Left lung (tissue), 10 donors: ENCODE results near the gene MMAB. TPM values are rescaled to one million over a fixed set of nuclear protein-coding genes. Genes with fewer than 3 reads are reported as not detected.

ENCODE experiments used
- ATAC-seq: fragments of 200-7000 bp; cut with Tn5 transposase; one replicate; pipeline ENCODE4 v1.9.1; 2020; ENCODE audit warnings: moderate library complexity
- DNase-seq, 4 donors: peaks; one replicate each; pipeline ENCODE4 v3.0.0-alpha.2; 2013 to 2020
- H3K27ac ChIP-seq, 2 donors: fragments of 200-600 bp; sonication (generic) in 1 of 2; one replicate each; pipeline versions ENCODE4 v1.5.0 to v1.8.0; 2020 to 2021
- H3K27me3 ChIP-seq, 2 donors: fragments of 200-600 bp; sonication (generic) in 1 of 2; one replicate each; pipeline versions ENCODE4 v1.5.0 to v1.8.0; 2020 to 2021
- H3K36me3 ChIP-seq, 2 donors: fragments of 200-600 bp; sonication (generic) in 1 of 2; one replicate each; pipeline versions ENCODE4 v1.5.0 to v1.8.0; 2020 to 2021
- H3K4me1 ChIP-seq, 2 donors: fragments of 200-600 bp; one replicate each; pipeline ENCODE4 v1.8.0; 2021
- H3K4me3 ChIP-seq, 2 donors: fragments of 200-600 bp; sonication (generic) in 1 of 2; one replicate each; pipeline versions ENCODE4 v1.5.0 to v1.8.0; 2020 to 2021; ENCODE audit warnings: mild to moderate bottlenecking in 1 of 2
- H3K9me3 ChIP-seq, 2 donors: fragments of 200-600 bp; sonication (generic) in 1 of 2; one replicate each; pipeline versions ENCODE4 v1.5.0 to v1.8.0; 2020 to 2021
- CTCF ChIP-seq, 2 donors: fragments of 200-600 bp; sonication (generic) in 1 of 2; IDR thresholded peaks; one replicate each; pipeline versions ENCODE4 v1.5.0 to v1.8.0; 2021; ENCODE audit warnings: antibody characterized with exemption in 2 of 2
- intact Hi-C, 2 donors: fragments of 100-400 bp; cut with DNase I; formaldehyde crosslinking; loops; one replicate each; pipeline versions ENCODE4 v1.11.2 to v1.14.2; 2022
- polyA plus RNA-seq, 6 donors: library from polyadenylated mRNA; unstranded; fragments of 120-200 nt; gene quantifications; one replicate each; pipeline ENCODE4 v1.2.1, GENCODE V29; 2013; ENCODE audit not compliant: insufficient read length in 6 of 6
- total RNA-seq, 2 donors: library from RNA; stranded (reverse); fragmentation: NEBNext Ultra II Directional; extraction: Animal tissue kit (Norgen Biotek cat#: 25700); gene quantifications; one replicate each; pipeline ENCODE4 v1.2.1, GENCODE V29; 2021
- donor health status: DM: no; HTN: yes; CAD: no.
- donor health status: DM: no; HTN: no; CAD: no.

MMAB gene
- total and polyA plus RNA-seq, 8 donors = 24.9 to 76.1 (median 32.3) TPM

GRCh38 chr12:109596418-109597244 lies 23.3 kb upstream of the MMAB start:
- Histone ChIP-seq H3K27me3 (no peaks in the 10 kb centered on the region), H3K4me3 (no peak overlapping the region), H3K27ac (no peak overlapping the region), H3K36me3 (peaks cover 0 to 54% of the 10 kb centered on the region in 2 donors), H3K9me3 (no peaks in the 10 kb centered on the region), H3K4me1 (peaks cover 4 to 21% of the 10 kb centered on the region in 2 donors)
- ATAC-seq = no peak
- peak in 1 of 4 donors; percentile 58 for DNase-seq
- TF ChIP-seq CTCF (IDR thresholded peaks at IDR 0.05) = no peak
- intact Hi-C loops = loop anchor here (2.0 to 10.0 kb wide), 2 partner anchors 178 to 180 kb away; no protein-coding TSS in a partner anchor

- Histone ChIP-seq H3K27me3 (no peaks in the 10 kb centered on the region), H3K4me1 (peaks cover 4 to 21% of the 10 kb centered on the region in 2 donors), H3K36me3 (peaks cover 0 to 61% of the 10 kb centered on the region in 2 donors), H3K9me3 (no peaks in the 10 kb centered on the region), H3K4me3 (no peak overlapping the region), H3K27ac (no peak overlapping the region)
- TF ChIP-seq CTCF (IDR thresholded peaks at IDR 0.05) = no peak
- ATAC-seq (no peak), DNase-seq (peak in 1 of 4 donors; percentile 41)
- intact Hi-C loops = loop anchor here in 1 of 2 donors (10.0 kb wide), 1 partner anchor 179 kb away; no protein-coding TSS in a partner anchor
Observed at GRCh38 chr12:109595321-109595902, 22.1 kb upstream of the MMAB start.

- no peak for ATAC-seq
- no peaks in the 10 kb centered on the region for H3K27me3 ChIP-seq
- TF ChIP-seq CTCF (IDR thresholded peaks at IDR 0.05) = no peak
- H3K36me3 ChIP-seq = peaks cover 0 to 61% of the 10 kb centered on the region in 2 donors
- H3K4me1 ChIP-seq = peaks cover 4 to 21% of the 10 kb centered on the region in 2 donors
- H3K27ac ChIP-seq = no peak overlapping the region
- DNase-seq = peak in 1 of 4 donors; percentile 16
- H3K4me3 ChIP-seq = no peak overlapping the region
- intact Hi-C loops = loop anchor here in 1 of 2 donors (10.0 kb wide), 1 partner anchor 180 kb away; no protein-coding TSS in a partner anchor
- H3K9me3 ChIP-seq = no peaks in the 10 kb centered on the region
Observed at GRCh38 chr12:109594556-109595317, 21.4 kb upstream of the MMAB start.

- DNase-seq (peak in 1 of 4 donors; percentile 49), ATAC-seq (no peak)
- peaks cover 4 to 20% of the 10 kb centered on the region in 2 donors for H3K4me1 ChIP-seq
- no peak for TF ChIP-seq CTCF (IDR thresholded peaks at IDR 0.05)
- intact Hi-C loops = loop anchor here in 1 of 2 donors (10.0 kb wide), 1 partner anchor 182 kb away; no protein-coding TSS in a partner anchor
- H3K4me3 ChIP-seq = no peak overlapping the region
- H3K27me3 ChIP-seq = no peaks in the 10 kb centered on the region
- no peaks in the 10 kb centered on the region for H3K9me3 ChIP-seq
- no peak overlapping the region for H3K27ac ChIP-seq
- peaks cover 0 to 71% of the 10 kb centered on the region in 2 donors for H3K36me3 ChIP-seq
Observed at GRCh38 chr12:109592905-109593272, 19.6 kb upstream of the MMAB start.
